Measurements from ENCODE around the gene CCDC201.

Gene CCDC201

GRCh38 chr7:45890902-45891461 lies 18.1 kb upstream of the CCDC201 start:
- H3K4me3 ChIP-seq, result no peak overlapping the region

GRCh38 chr7:45890125-45890901 lies 17.4 kb upstream of the CCDC201 start:
- Histone ChIP-seq H3K36me3 (ENCODE audit: insufficient read depth, low read length) (no peaks in the 10 kb centered on the region), H3K27ac (no peak overlapping the region), H3K9ac (ENCODE audit: insufficient read length) (no peak overlapping the region), H3K9me3 (ENCODE audit: low read depth, low read length) (no peaks in the 10 kb centered on the region), H3K4me3 (no peak overlapping the region)
- TF ChIP-seq FOXP2 (optimal IDR thresholded peaks at IDR 0.05; ENCODE audit: control extremely low read depth, extremely low read length, insufficient read depth), result no peak
- no peak for TF ChIP-seq EZH2 (IDR thresholded peaks at IDR 0.05)
- TF ChIP-seq POLR2AphosphoS5 (IDR thresholded peaks at IDR 0.05; ENCODE audit: borderline replicate concordance, low read depth, low read length), result no peak
- no peak for DNase-seq (ENCODE audit: low read depth, low spot score)

More at GRCh38 chr7:45890902-45891461, 18.1 kb upstream of the CCDC201 start:
- H3K36me3 ChIP-seq (ENCODE audit: insufficient read depth, low read length), result no peaks in the 10 kb centered on the region
- TF ChIP-seq FOXP2 (optimal IDR thresholded peaks at IDR 0.05; ENCODE audit: control extremely low read depth, extremely low read length, insufficient read depth), result no peak
- peak; percentile 12 for DNase-seq (ENCODE audit: low read depth, low spot score)
- H3K9me3 ChIP-seq (ENCODE audit: low read depth, low read length), result no peaks in the 10 kb centered on the region
- H3K27ac ChIP-seq, result no peak overlapping the region
- no peak overlapping the region for H3K9ac ChIP-seq (ENCODE audit: insufficient read length)

- H3K36me3 ChIP-seq (ENCODE audit: insufficient read depth, low read length), result no peaks in the 10 kb centered on the region
- TF ChIP-seq FOXP2 (optimal IDR thresholded peaks at IDR 0.05; ENCODE audit: control extremely low read depth, extremely low read length, insufficient read depth) (no peak), POLR2AphosphoS5 (IDR thresholded peaks at IDR 0.05; ENCODE audit: borderline replicate concordance, low read depth, low read length) (no peak), EZH2 (IDR thresholded peaks at IDR 0.05) (no peak)
- no peak for DNase-seq (ENCODE audit: low read depth, low spot score)
- no peak overlapping the region for H3K27ac ChIP-seq
- H3K9ac ChIP-seq (ENCODE audit: insufficient read length), result no peak overlapping the region
- no peak overlapping the region for H3K4me3 ChIP-seq
- H3K9me3 ChIP-seq (ENCODE audit: low read depth, low read length), result no peaks in the 10 kb centered on the region
These were observed 16.6 kb upstream of the CCDC201 start for GRCh38 chr7:45889367-45890067.

- TF ChIP-seq EZH2 (IDR thresholded peaks at IDR 0.05), result no peak
- TF ChIP-seq POLR2AphosphoS5 (IDR thresholded peaks at IDR 0.05; ENCODE audit: borderline replicate concordance, low read depth, low read length), result no peak
- no peak for TF ChIP-seq FOXP2 (optimal IDR thresholded peaks at IDR 0.05; ENCODE audit: control extremely low read depth, extremely low read length, insufficient read depth)
- DNase-seq (ENCODE audit: low read depth, low spot score), result no peak
- Histone ChIP-seq H3K9ac (ENCODE audit: insufficient read length) (no peak overlapping the region), H3K9me3 (ENCODE audit: low read depth, low read length) (no peaks in the 10 kb centered on the region), H3K4me3 (no peak overlapping the region), H3K36me3 (ENCODE audit: insufficient read depth, low read length) (no peaks in the 10 kb centered on the region), H3K27ac (no peak overlapping the region)
These were observed 16.1 kb upstream of the CCDC201 start for GRCh38 chr7:45888993-45889366.

GRCh38 chr7:45888185-45888992 lies 15.5 kb upstream of the CCDC201 start, which contains the start of gene IGFBP1:
IGFBP1 (plus strand) TSS chr7:45888488; CDS start chr7:45888653, 165 bp downstream.
- no peak within 1 kb of the TSS for H3K9ac ChIP-seq (ENCODE audit: insufficient read length)
- no peak for DNase-seq (ENCODE audit: low read depth, low spot score)
- H3K36me3 ChIP-seq (ENCODE audit: insufficient read depth, low read length), result no peaks in the 10 kb centered on the region
- TF ChIP-seq POLR2AphosphoS5 (IDR thresholded peaks at IDR 0.05; ENCODE audit: borderline replicate concordance, low read depth, low read length), result no peak
- TF ChIP-seq EZH2 (IDR thresholded peaks at IDR 0.05), result no peak
- TF ChIP-seq FOXP2 (optimal IDR thresholded peaks at IDR 0.05; ENCODE audit: control extremely low read depth, extremely low read length, insufficient read depth), result no peak
- no peak within 1 kb of the TSS for H3K27ac ChIP-seq
- no peaks in the 10 kb centered on the region for H3K9me3 ChIP-seq (ENCODE audit: low read depth, low read length)
- no peak within 1 kb of the TSS for H3K4me3 ChIP-seq

- DNase-seq (ENCODE audit: low read depth, low spot score), result no peak
- Histone ChIP-seq H3K4me3 (no peak overlapping the region), H3K9me3 (ENCODE audit: low read depth, low read length) (no peaks in the 10 kb centered on the region), H3K9ac (ENCODE audit: insufficient read length) (no peak overlapping the region), H3K36me3 (ENCODE audit: insufficient read depth, low read length) (no peaks in the 10 kb centered on the region), H3K27ac (no peak overlapping the region)
- TF ChIP-seq POLR2AphosphoS5 (IDR thresholded peaks at IDR 0.05; ENCODE audit: borderline replicate concordance, low read depth, low read length) (no peak), FOXP2 (optimal IDR thresholded peaks at IDR 0.05; ENCODE audit: control extremely low read depth, extremely low read length, insufficient read depth) (no peak), EZH2 (IDR thresholded peaks at IDR 0.05) (no peak)
These were observed 14.2 kb upstream of the CCDC201 start for GRCh38 chr7:45886931-45887667.

- no peak overlapping the region for H3K27ac ChIP-seq
- no peak overlapping the region for H3K4me3 ChIP-seq
These were observed 12.5 kb upstream of the CCDC201 start for GRCh38 chr7:45885264-45885882.

More at GRCh38 chr7:45885264-45885882, 12.5 kb upstream of the CCDC201 start:
- H3K36me3 ChIP-seq (ENCODE audit: insufficient read depth, low read length), result no peaks in the 10 kb centered on the region
- H3K9ac ChIP-seq (ENCODE audit: insufficient read length), result no peak overlapping the region
- TF ChIP-seq POLR2AphosphoS5 (IDR thresholded peaks at IDR 0.05; ENCODE audit: borderline replicate concordance, low read depth, low read length) (no peak), EZH2 (IDR thresholded peaks at IDR 0.05) (no peak), FOXP2 (optimal IDR thresholded peaks at IDR 0.05; ENCODE audit: control extremely low read depth, extremely low read length, insufficient read depth) (no peak)
- H3K9me3 ChIP-seq (ENCODE audit: low read depth, low read length), result no peaks in the 10 kb centered on the region
- DNase-seq (ENCODE audit: low read depth, low spot score), result no peak
